ENCODE results near the gene DSG2. TPM values are rescaled to one million over a fixed set of nuclear protein-coding genes. Genes with fewer than 3 reads are reported as not detected.

The DSG2 gene
- total RNA-seq, 1 donor from 2014 or later: 34.2 TPM

GRCh38 chr18:31546476-31546875 lies 48.5 kb downstream of the DSG2 start:
- intact Hi-C loops (cut with DNase I): no loop called here

GRCh38 chr18:31548853-31549252 lies 50.9 kb downstream of the DSG2 start:
- H3K9me3 ChIP-seq: no peaks in the 10 kb centered on the region

More at GRCh38 chr18:31546476-31546875, 48.5 kb downstream of the DSG2 start:
- H3K36me3 ChIP-seq: no peaks in the 10 kb centered on the region
- no peaks in the 10 kb centered on the region for H3K27me3 ChIP-seq
- DNase-seq: no peak
- H3K27ac ChIP-seq: no peak overlapping the region
- no peaks in the 10 kb centered on the region for H3K4me1 ChIP-seq
- H3K4me3 ChIP-seq: no peak overlapping the region
- no peaks in the 10 kb centered on the region for H3K9me3 ChIP-seq
- TF ChIP-seq CTCF (IDR thresholded peaks at IDR 0.05): no peak
- no peak for ATAC-seq

GRCh38 chr18:31549416-31549815 lies 51.4 kb downstream of the DSG2 start:
- ATAC-seq: no peak
- Histone ChIP-seq H3K27me3 (no peaks in the 10 kb centered on the region), H3K27ac (no peak overlapping the region), H3K36me3 (no peaks in the 10 kb centered on the region), H3K9me3 (no peaks in the 10 kb centered on the region), H3K4me3 (no peak overlapping the region), H3K4me1 (no peaks in the 10 kb centered on the region)
- intact Hi-C loops (cut with DNase I): no loop called here
- no peak for TF ChIP-seq CTCF (IDR thresholded peaks at IDR 0.05)
- no peak for DNase-seq

More at GRCh38 chr18:31548853-31549252, 50.9 kb downstream of the DSG2 start:
- intact Hi-C loops (cut with DNase I): no loop called here
- H3K4me1 ChIP-seq: no peaks in the 10 kb centered on the region
- H3K27me3 ChIP-seq: no peaks in the 10 kb centered on the region
- no peak overlapping the region for H3K27ac ChIP-seq
- TF ChIP-seq CTCF (IDR thresholded peaks at IDR 0.05): no peak
- no peak for ATAC-seq
- no peak overlapping the region for H3K4me3 ChIP-seq
- DNase-seq: no peak
- H3K36me3 ChIP-seq: no peaks in the 10 kb centered on the region

- TF ChIP-seq CTCF (IDR thresholded peaks at IDR 0.05): no peak
- Histone ChIP-seq H3K36me3 (no peaks in the 10 kb centered on the region), H3K27ac (no peak overlapping the region), H3K4me1 (no peaks in the 10 kb centered on the region), H3K9me3 (no peaks in the 10 kb centered on the region), H3K4me3 (no peak overlapping the region), H3K27me3 (no peaks in the 10 kb centered on the region)
- ATAC-seq (no peak), DNase-seq (no peak)
- intact Hi-C loops (cut with DNase I): loop anchor here (10.0 kb wide), 1 partner anchor 273 kb away; no protein-coding TSS in a partner anchor
Observed at GRCh38 chr18:31551883-31552282, 53.9 kb downstream of the DSG2 start.

- no peaks in the 10 kb centered on the region for H3K36me3 ChIP-seq
- intact Hi-C loops (cut with DNase I): loop anchor here (10.0 kb wide), 1 partner anchor 271 kb away; no protein-coding TSS in a partner anchor
- no peak for TF ChIP-seq CTCF (IDR thresholded peaks at IDR 0.05)
- no peak overlapping the region for H3K4me3 ChIP-seq
- DNase-seq (no peak), ATAC-seq (no peak)
- no peaks in the 10 kb centered on the region for H3K4me1 ChIP-seq
- no peaks in the 10 kb centered on the region for H3K27me3 ChIP-seq
- no peaks in the 10 kb centered on the region for H3K9me3 ChIP-seq
- H3K27ac ChIP-seq: no peak overlapping the region
Observed at GRCh38 chr18:31553800-31554199, 55.8 kb downstream of the DSG2 start.

GRCh38 chr18:31554776-31555175 lies 56.8 kb downstream of the DSG2 start:
- H3K27ac ChIP-seq: no peak overlapping the region
- no peaks in the 10 kb centered on the region for H3K9me3 ChIP-seq
- DNase-seq (no peak), ATAC-seq (no peak)
- no peak overlapping the region for H3K4me3 ChIP-seq
- no peak for TF ChIP-seq CTCF (IDR thresholded peaks at IDR 0.05)
- H3K36me3 ChIP-seq: no peaks in the 10 kb centered on the region
- intact Hi-C loops (cut with DNase I): loop anchor here (10.0 kb wide), 1 partner anchor 270 kb away; no protein-coding TSS in a partner anchor
- no peaks in the 10 kb centered on the region for H3K27me3 ChIP-seq
- no peaks in the 10 kb centered on the region for H3K4me1 ChIP-seq
